IMR-90 (cell line): ENCODE measurements around the gene DOCK7. TPM values are rescaled to one million over a fixed set of nuclear protein-coding genes. Genes with fewer than 3 reads are reported as not detected.

Experiments
- ATAC-seq: fragments of 200-7000 bp; cut with Tn5 transposase; 2 replicates; pipeline ENCODE4 v1.9.1; 2020; ENCODE audit warnings: low read depth, mild to moderate bottlenecking, moderate library complexity
- BruUV-seq: library from RNA; stranded (reverse); fragments of 400-500 nt; replicated peaks from 2 replicates; lab custom pipeline; 2021; lab: Mats Ljungman, UMichigan
- CTCF ChIA-PET: fragments of 300-600 bp; formaldehyde crosslinking; extraction: SDS; loops from one replicate; lab custom pipeline; 2021; ENCODE audit warnings: antibody characterized with exemption; lab: Yijun Ruan, JAX
- POLR2A ChIA-PET: fragments of 300-600 bp; sonication (Branson Sonifier 250); formaldehyde crosslinking; loops from one replicate; lab custom pipeline; 2022; ENCODE audit warnings: antibody characterized with exemption; ENCODE audit not compliant: unreplicated experiment; lab: Charles Lee
- DNase-seq: peaks from one replicate; pipeline ENCODE4 v3.0.0; 2013
- H2AFZ ChIP-seq: replicated peaks from 2 replicates; pipeline ENCODE3; 2013; ENCODE audit warnings: low read length, mild to moderate bottlenecking; ENCODE audit not compliant: poor library complexity
- H2AK5ac ChIP-seq: 2 replicates; pipeline ENCODE4 v1.6.1; 2013; ENCODE audit warnings: low read depth, low read length, inconsistent platforms
- H2AK9ac ChIP-seq: replicated peaks from 2 replicates; pipeline ENCODE3; 2013; ENCODE audit warnings: mild to moderate bottlenecking, low read depth, low read length, moderate library complexity; ENCODE audit not compliant: poor library complexity
- H2BK120ac ChIP-seq: 2 replicates; pipeline ENCODE4 v1.6.1; 2013; ENCODE audit warnings: low read depth, low read length, inconsistent platforms
- H2BK15ac ChIP-seq: 3 replicates; pipeline ENCODE4 v1.6.1; 2013; ENCODE audit warnings: low read depth, low read length, inconsistent platforms
- H2BK20ac ChIP-seq: 2 replicates; pipeline ENCODE4 v1.6.1; 2013; ENCODE audit warnings: low read depth, mild to moderate bottlenecking, inconsistent platforms, low read length, moderate library complexity
- H2BK5ac ChIP-seq: 2 replicates; pipeline ENCODE4 v1.6.1; 2013; ENCODE audit warnings: mild to moderate bottlenecking, low read depth, low read length, inconsistent platforms; ENCODE audit not compliant: poor library complexity, severe bottlenecking
- H3K14ac ChIP-seq: replicated peaks from 2 replicates; pipeline ENCODE4 v1.6.1; 2013; ENCODE audit warnings: low read depth, low read length, inconsistent platforms
- H3K18ac ChIP-seq: 2 replicates; pipeline ENCODE4 v1.6.1; 2013; ENCODE audit warnings: low read depth, low read length, control low read depth
- H3K23ac ChIP-seq: 2 replicates; pipeline ENCODE4 v1.6.1; 2013; ENCODE audit warnings: low read depth, low read length, inconsistent platforms
- H3K27ac ChIP-seq: 2 replicates; pipeline ENCODE4 v1.5.1; 2013; ENCODE audit warnings: mild to moderate bottlenecking, control low read depth, low read length; ENCODE audit not compliant: insufficient read depth
- H3K27me3 ChIP-seq: 2 replicates; pipeline ENCODE4 v1.6.1; 2013; ENCODE audit warnings: low read length; ENCODE audit not compliant: control insufficient read depth, insufficient read depth
- H3K36me3 ChIP-seq: 2 replicates; pipeline ENCODE4 v1.6.1; 2013; ENCODE audit warnings: low read length, mixed read lengths; ENCODE audit not compliant: control insufficient read depth, insufficient read depth
- H3K4ac ChIP-seq: 2 replicates; pipeline ENCODE4 v1.6.1; 2013; ENCODE audit warnings: low read depth, low read length, inconsistent platforms
- H3K4me1 ChIP-seq: 2 replicates; pipeline ENCODE4 v1.6.1; 2013; ENCODE audit warnings: low read length, mixed read lengths; ENCODE audit not compliant: control insufficient read depth, insufficient read depth
- H3K4me2 ChIP-seq: 2 replicates; pipeline ENCODE4 v1.6.1; 2013; ENCODE audit warnings: low read depth, mild to moderate bottlenecking, control low read depth, low read length, moderate library complexity
- H3K4me3 ChIP-seq: 2 replicates; pipeline ENCODE4 v1.5.1; 2013; ENCODE audit warnings: low read depth, mild to moderate bottlenecking, control low read depth, low read length, moderate library complexity; ENCODE audit not compliant: insufficient read depth
- H3K56ac ChIP-seq: 2 replicates; pipeline ENCODE4 v1.6.1; 2013; ENCODE audit warnings: low read length, inconsistent platforms; ENCODE audit not compliant: insufficient read depth; ENCODE audit errors: extremely low read depth
- H3K79me1 ChIP-seq, 2 experiments: 2 replicates each; pipeline ENCODE4 v1.6.1; 2013; ENCODE audit warnings: low read length in 2 of 2, inconsistent platforms in 1 of 2, low read depth in 1 of 2
- H3K9ac ChIP-seq: 2 replicates; pipeline ENCODE4 v1.6.1; 2013; ENCODE audit warnings: low read depth, low read length, control low read depth
- H3K9me1 ChIP-seq: 2 replicates; pipeline ENCODE4 v1.6.1; 2013; ENCODE audit warnings: low read length, inconsistent platforms; ENCODE audit not compliant: insufficient read depth
- H3K9me3 ChIP-seq: 2 replicates; pipeline ENCODE4 v1.6.1; 2013; ENCODE audit warnings: low read length; ENCODE audit not compliant: control insufficient read depth, insufficient read depth
- H4K20me1 ChIP-seq: 2 replicates; pipeline ENCODE4 v1.6.1; 2013; ENCODE audit warnings: low read length, inconsistent platforms; ENCODE audit not compliant: insufficient read depth
- H4K5ac ChIP-seq: 2 replicates; pipeline ENCODE4 v1.6.1; 2013; ENCODE audit warnings: mild to moderate bottlenecking, low read depth, low read length, control low read depth
- H4K8ac ChIP-seq, 2 experiments: 2 replicates each; pipeline ENCODE4 v1.6.1; 2013; ENCODE audit warnings: low read depth in 2 of 2, low read length in 2 of 2, control low read depth in 1 of 2, inconsistent platforms in 1 of 2
- H4K91ac ChIP-seq: 2 replicates; pipeline ENCODE4 v1.6.1; 2013; ENCODE audit warnings: low read depth, low read length, inconsistent platforms; ENCODE audit not compliant: insufficient read depth
- BHLHE40 ChIP-seq: fragments of 150-350 bp; IDR thresholded peaks from 2 replicates; pipeline ENCODE4 v1.6.1; 2016; ENCODE audit warnings: mild to moderate bottlenecking, low read depth, low read length
- CEBPB ChIP-seq: IDR thresholded peaks from 2 replicates; pipeline ENCODE4 v1.6.1; 2012; ENCODE audit warnings: low read depth, low read length, improper control_type of control experiment
- CHD1 ChIP-seq: IDR thresholded peaks from 2 replicates; pipeline ENCODE4 v1.6.1; 2012; ENCODE audit warnings: low read depth, low read length, improper control_type of control experiment
- CTCF ChIP-seq: conservative IDR thresholded peaks from 2 replicates; pipeline ENCODE4 v1.5.1; 2012; ENCODE audit warnings: mild to moderate bottlenecking, low read depth, low read length, improper control_type of control experiment
- ELK1 ChIP-seq: fragments of 150-350 bp; IDR thresholded peaks from 2 replicates; pipeline ENCODE4 v1.6.1; 2016; ENCODE audit warnings: low read depth, mild to moderate bottlenecking, low read length, moderate library complexity, borderline replicate concordance
- FOS ChIP-seq: fragments of 150-350 bp; IDR thresholded peaks from 2 replicates; pipeline ENCODE4 v1.6.1; 2016; ENCODE audit warnings: low read depth, low read length
- MAFK ChIP-seq: IDR thresholded peaks from 2 replicates; pipeline ENCODE4 v1.6.1; 2012; ENCODE audit warnings: low read depth, low read length, improper control_type of control experiment
- MAZ ChIP-seq: IDR thresholded peaks from 2 replicates; pipeline ENCODE4 v1.6.1; 2012; ENCODE audit warnings: low read depth, mild to moderate bottlenecking, low read length, improper control_type of control experiment, moderate library complexity, borderline replicate concordance
- MXI1 ChIP-seq: IDR thresholded peaks from 2 replicates; pipeline ENCODE4 v1.6.1; 2012; ENCODE audit warnings: low read depth, mild to moderate bottlenecking, low read length, moderate library complexity, borderline replicate concordance
- NFE2L2 ChIP-seq: fragments of 150-350 bp; IDR thresholded peaks from 2 replicates; pipeline ENCODE4 v1.6.1; 2016; ENCODE audit warnings: low read depth, mild to moderate bottlenecking, low read length
- POLR2A ChIP-seq: IDR thresholded peaks from 2 replicates; pipeline ENCODE4 v1.6.1; 2012; ENCODE audit warnings: mild to moderate bottlenecking, low read depth, low read length
- RAD21 ChIP-seq: IDR thresholded peaks from 2 replicates; pipeline ENCODE4 v1.6.1; 2012; ENCODE audit warnings: low read length, improper control_type of control experiment
- RCOR1 ChIP-seq: IDR thresholded peaks from 2 replicates; pipeline ENCODE4 v1.6.1; 2012; ENCODE audit warnings: mild to moderate bottlenecking, low read length, improper control_type of control experiment; ENCODE audit not compliant: insufficient replicate concordance
- RFX5 ChIP-seq: IDR thresholded peaks from 2 replicates; pipeline ENCODE4 v1.8.0; 2012; ENCODE audit warnings: low read depth, mild to moderate bottlenecking, low read length, moderate library complexity
- SMC3 ChIP-seq: fragments of 150-350 bp; IDR thresholded peaks from 2 replicates; pipeline ENCODE4 v1.6.1; 2016; ENCODE audit warnings: low read depth, mild to moderate bottlenecking, antibody characterized with exemption, low read length, moderate library complexity
- USF2 ChIP-seq: fragments of 150-350 bp; IDR thresholded peaks from 2 replicates; pipeline ENCODE4 v1.6.1; 2017; ENCODE audit warnings: mild to moderate bottlenecking, antibody characterized with exemption, low read length, low read depth
- WGBS, 2 experiments: methylation state at CpG; one replicate each; pipeline versions ENCODE4 v1.1.5 to v1.1.7; 2013; ENCODE audit warnings: missing lambda C conversion rate in 2 of 2; ENCODE audit not compliant: insufficient read length in 1 of 2; ENCODE audit errors: extremely low coverage in 2 of 2; 5-methylcytosine and 5-hydroxymethylcytosine counted together
- dilution Hi-C: fragments of 300-500 bp; cut with HindIII; formaldehyde crosslinking; loops from one replicate; pipeline ENCODE4 v1.14.3; 2018; ENCODE audit warnings: low sequenced_read_pairs; ENCODE audit not compliant: unreplicated experiment
- in situ Hi-C: fragments of 300-500 bp; cut with MboI; formaldehyde crosslinking; loops from 3 replicates; pipeline ENCODE4 v1.14.3; 2019; ENCODE audit warnings: low sequenced_read_pairs, inconsistent platforms, mixed read lengths
- intact Hi-C: fragments of 100-400 bp; cut with micrococcal nuclease; formaldehyde crosslinking; loops from 2 replicates; pipeline ENCODE4 v1.10.0; 2022
- polyA plus RNA-seq, 3 experiments: library from polyadenylated mRNA; depleted of rRNA; stranded (reverse); fragments of >200 nt; gene quantifications; 2 replicates each; pipeline ENCODE4 v1.2.3, GENCODE V29; 2012; ENCODE audit warnings: low replicate concordance in 1 of 3
- total RNA-seq: library from RNA; depleted of rRNA; stranded (reverse); fragments of >200 nt; gene quantifications from 2 replicates; pipeline ENCODE4 v1.2.3, GENCODE V29; 2012

Gene DOCK7
- total and polyA plus RNA-seq, 2 of the 4 experiments (the other 2 are of a cell fraction): 38.0 to 97.7 TPM

- Histone ChIP-seq H2AK5ac (no peak overlapping the region), H3K9me3 (no peaks in the 10 kb centered on the region), H3K4ac (peak overlapping the region; percentile 30; the same call in 1 of the 2 replicates), H4K20me1 (peaks cover 19% of the 10 kb centered on the region), H3K79me1 (peaks cover 15 to 37% of the 10 kb centered on the region in 2 experiments), H3K9ac (no peak overlapping the region), H2BK5ac (peak overlapping the region; percentile 87), H3K4me3 (peak overlapping the region; percentile 12; the same call in 1 of the 2 replicates), H3K14ac (peak overlapping the region; percentile 60; the same call in 1 of the 2 replicates), H3K4me1 (peaks cover 16% of the 10 kb centered on the region), H2BK120ac (peak overlapping the region; percentile 68; the same call in 1 of the 2 replicates), H3K18ac (no peak overlapping the region; the same call in 1 of the 2 replicates), H2BK15ac (no peak overlapping the region), H3K9me1 (peaks cover 12% of the 10 kb centered on the region), H3K4me2 (peak overlapping the region; percentile 66; the same call in 1 of the 2 replicates), H3K23ac (peak overlapping the region; percentile 77; the same call in 1 of the 2 replicates), H2AFZ (no peak overlapping the region), H4K8ac (peak overlapping the region in 1 of 2 experiments; percentile 57; a peak in 1 of 4 replicates), H3K56ac (no peak overlapping the region), H3K27me3 (no peaks in the 10 kb centered on the region), H4K5ac (no peak overlapping the region), H2BK20ac (0 out of 2 replicates have a peak overlapping the region, but pooled peaks have one; percentile 34), H3K36me3 (no peaks in the 10 kb centered on the region), H3K27ac (peak overlapping the region; percentile 8), H2AK9ac (no peak overlapping the region), H4K91ac (no peak overlapping the region)
- CTCF ChIA-PET: no interaction called here
- in situ Hi-C loops: no loop called here
- intact Hi-C loops: loop anchor here (2.0 to 5.0 kb wide), 3 partner anchors 157 to 253 kb away; partner anchors contain the start of gene USP1
- peak; percentile 18 for ATAC-seq
- POLR2A ChIA-PET: no interaction called here
- no TSS peak for BruUV-seq
- no CpG with 5 or more reads among the region's 1 CpG for WGBS, 2 experiments
- DNase-seq: peak; percentile 91
- dilution Hi-C loops: no loop called here
- TF ChIP-seq POLR2A: no peak
- no peak for TF ChIP-seq MXI1
- TF ChIP-seq BHLHE40: peak; percentile 66; the same call in 1 of the 2 replicates
- TF ChIP-seq USF2: no peak
- no peak for TF ChIP-seq RAD21
- TF ChIP-seq CTCF: no peak
- TF ChIP-seq MAZ: no peak
- peak; percentile 92 for TF ChIP-seq FOS
- TF ChIP-seq RCOR1: peak; percentile 79
- no peak for TF ChIP-seq SMC3
- no peak for TF ChIP-seq NFE2L2
- TF ChIP-seq ELK1: no peak
- TF ChIP-seq CEBPB: peak; percentile 90
- TF ChIP-seq MAFK: no peak
- no peak; the same call in 1 of the 2 replicates for TF ChIP-seq RFX5
- TF ChIP-seq CHD1: no peak
Observed at GRCh38 chr1:62689524-62689923, 1.3 kb upstream of the DOCK7 start.
